GM21717 (cell line): Measurements from ENCODE around the gene MARS1.
"Not testable (repeated sequence)": the region's sequence is repeated elsewhere in the genome, so short reads cannot be mapped to it uniquely, and the experiment has no call there.

Experiments used
- ATAC-seq: cut with Tn5 transposase; IDR thresholded peaks from one replicate; pipeline ENCODE4 v1.9.1; 2021; ENCODE audit warnings: mild to moderate bottlenecking, moderate library complexity; ENCODE audit not compliant: unreplicated experiment

MARS1 gene

GRCh38 chr12:57487597-57488401, at the start of gene MARS1:
Gene MARS1, plus strand, starts transcription at chr12:57488068. Its CDS starts 23 bp downstream, at chr12:57488091.
- ATAC-seq, result peak; percentile 95

- no peak for ATAC-seq
Measured at GRCh38 chr12:57438400-57438799, 49.5 kb upstream of the MARS1 start.

- ATAC-seq, result no peak
Measured at GRCh38 chr12:57439762-57440266, 48.1 kb upstream of the MARS1 start.

GRCh38 chr12:57441393-57441792, 46.5 kb upstream of the MARS1 start:
- ATAC-seq, result not testable (repeated sequence)

GRCh38 chr12:57441846-57442427, 45.9 kb upstream of the MARS1 start:
- no peak for ATAC-seq

- not testable (repeated sequence) for ATAC-seq
Measured at GRCh38 chr12:57444337-57444736, 43.5 kb upstream of the MARS1 start.

GRCh38 chr12:57444744-57445143, 43.1 kb upstream of the MARS1 start:
- no peak for ATAC-seq

- no peak for ATAC-seq
Measured at GRCh38 chr12:57446292-57446960, 41.4 kb upstream of the MARS1 start.

- no peak for ATAC-seq
Measured at GRCh38 chr12:57448669-57449068, 39.2 kb upstream of the MARS1 start.

GRCh38 chr12:57449375-57449774, 38.5 kb upstream of the MARS1 start:
- ATAC-seq, result no peak

- no peak for ATAC-seq
Measured at GRCh38 chr12:57450057-57450456, 37.8 kb upstream of the MARS1 start.

GRCh38 chr12:57451233-57451778, 36.6 kb upstream of the MARS1 start:
- no peak for ATAC-seq

GRCh38 chr12:57452181-57452936, 35.5 kb upstream of the MARS1 start:
- no peak for ATAC-seq

GRCh38 chr12:57452937-57453509, 34.8 kb upstream of the MARS1 start:
- ATAC-seq, result no peak

GRCh38 chr12:57454213-57454565, 33.7 kb upstream of the MARS1 start:
- ATAC-seq, result no peak

GRCh38 chr12:57454566-57455373, 33.1 kb upstream of the MARS1 start, which contains the start of gene INHBE:
Gene INHBE, plus strand, starts transcription at chr12:57455307. Its CDS starts 230 bp downstream, at chr12:57455537.
- no peak for ATAC-seq

- ATAC-seq, result no peak
Measured at GRCh38 chr12:57455374-57456144, 32.3 kb upstream of the MARS1 start.

- no peak for ATAC-seq
Measured at GRCh38 chr12:57456145-57456700, 31.6 kb upstream of the MARS1 start.
